HepG2 (cell line): ENCODE results near the gene TMEM256. TPM values are rescaled to one million over a fixed set of nuclear protein-coding genes. Genes with fewer than 3 reads are reported as not detected.

Experiments used
- MXI1 ChIP-seq: IDR thresholded peaks from 3 replicates; pipeline ENCODE4 v1.6.1; 2012; ENCODE audit warnings: low read depth, low read length, inconsistent platforms, borderline replicate concordance
- MZF1 ChIP-seq: sonication (generic); formaldehyde crosslinking; IDR thresholded peaks from 2 replicates; pipeline ENCODE4 v1.8.1; 2023; ENCODE audit warnings: mild to moderate bottlenecking, missing genetic modification reagents, borderline replicate concordance
- RFXANK ChIP-seq: IDR thresholded peaks from 2 replicates; pipeline ENCODE4 v1.6.1; 2016
- SP1 ChIP-seq, 2 experiments: fragments of 450-650 bp in 1 of 2; sonication (generic) in 1 of 2; formaldehyde crosslinking in 1 of 2; IDR thresholded peaks; 2 replicates each; pipeline versions ENCODE4 v1.4.0 to v1.6.1; 2016 to 2020; ENCODE audit warnings: missing genetic modification reagents in 1 of 2
- SPEN ChIP-seq: sonication (generic); formaldehyde crosslinking; IDR thresholded peaks from 2 replicates; pipeline ENCODE4 v1.5.1; 2020; ENCODE audit warnings: low read depth, mild to moderate bottlenecking, missing genetic modification reagents
- ZBED4 ChIP-seq: sonication (generic); formaldehyde crosslinking; IDR thresholded peaks from 2 replicates; pipeline ENCODE4 v1.4.0; 2020; ENCODE audit warnings: missing genetic modification reagents, borderline replicate concordance
- ZNF33B ChIP-seq: sonication (generic); formaldehyde crosslinking; IDR thresholded peaks from 2 replicates; pipeline ENCODE4 v1.5.1; 2020; ENCODE audit warnings: mild to moderate bottlenecking, missing genetic modification reagents
- ZNF614 ChIP-seq: IDR thresholded peaks from 2 replicates; pipeline ENCODE4 v1.6.1; 2018; ENCODE audit warnings: missing biosample characterization, missing genetic modification reagents, inconsistent platforms, borderline replicate concordance
- ZNF652 ChIP-seq: IDR thresholded peaks from 2 replicates; pipeline ENCODE4 v1.6.1; 2016; ENCODE audit warnings: low read depth, borderline replicate concordance
- polyA plus RNA-seq, 8 experiments: library from polyadenylated mRNA; depleted of rRNA in 3 of 8; stranded (reverse) in 7 of 8; unstranded in 1 of 8; fragments of >200 nt; fragmentation: Illumina TruSeq in 4 of 8; extraction: Trizol in 4 of 8; gene quantifications; 2 replicates each; pipeline versions ENCODE4 v1.2.1 to v1.2.3, GENCODE V29; 2011 to 2016; ENCODE audit warnings: low read depth in 4 of 8, missing spikeins in 1 of 8, mixed read lengths in 1 of 8; ENCODE audit not compliant: insufficient read depth in 1 of 8
- total RNA-seq, 5 experiments: library from RNA; depleted of rRNA; stranded (reverse); fragments of >200 nt; fragmentation: Illumina TruSeq; extraction: Trizol; gene quantifications; 2 replicates each; pipeline ENCODE4 v1.2.3, GENCODE V29; 2016; ENCODE audit warnings: low read depth in 1 of 5
- TF ChIP-seq, protein P1 (sequence below): sonication (generic); formaldehyde crosslinking; IDR thresholded peaks from 2 replicates; pipeline ENCODE4 v1.5.1; 2020; ENCODE audit warnings: missing genetic modification reagents, mild to moderate bottlenecking, borderline replicate concordance
- TF ChIP-seq, protein P2 (sequence below): sonication (generic); formaldehyde crosslinking; IDR thresholded peaks from 2 replicates; pipeline ENCODE4 v1.8.1; 2023; ENCODE audit warnings: mild to moderate bottlenecking, moderate library complexity, missing genetic modification reagents
- TF ChIP-seq, protein P3 (sequence below): IDR thresholded peaks from 2 replicates; pipeline ENCODE4 v1.6.1; 2016; ENCODE audit warnings: missing compliant biosample characterization, missing genetic modification reagents, borderline replicate concordance
- TF ChIP-seq, protein P4 (sequence below): sonication (generic); formaldehyde crosslinking; IDR thresholded peaks from 2 replicates; pipeline ENCODE4 v1.5.0; 2020; ENCODE audit warnings: mild to moderate bottlenecking, missing genetic modification reagents
- TF ChIP-seq, protein P5 (sequence below): sonication (generic); formaldehyde crosslinking; IDR thresholded peaks from 2 replicates; pipeline ENCODE4 v1.4.0; 2020; ENCODE audit warnings: missing genetic modification reagents

Gene TMEM256
- total and polyA plus RNA-seq, 2 of the 13 experiments (the other 11 are each of a cell fraction or from before 2014, with no cell fraction given) = 231 to 252 TPM

- TF ChIP-seq, protein P1, sequence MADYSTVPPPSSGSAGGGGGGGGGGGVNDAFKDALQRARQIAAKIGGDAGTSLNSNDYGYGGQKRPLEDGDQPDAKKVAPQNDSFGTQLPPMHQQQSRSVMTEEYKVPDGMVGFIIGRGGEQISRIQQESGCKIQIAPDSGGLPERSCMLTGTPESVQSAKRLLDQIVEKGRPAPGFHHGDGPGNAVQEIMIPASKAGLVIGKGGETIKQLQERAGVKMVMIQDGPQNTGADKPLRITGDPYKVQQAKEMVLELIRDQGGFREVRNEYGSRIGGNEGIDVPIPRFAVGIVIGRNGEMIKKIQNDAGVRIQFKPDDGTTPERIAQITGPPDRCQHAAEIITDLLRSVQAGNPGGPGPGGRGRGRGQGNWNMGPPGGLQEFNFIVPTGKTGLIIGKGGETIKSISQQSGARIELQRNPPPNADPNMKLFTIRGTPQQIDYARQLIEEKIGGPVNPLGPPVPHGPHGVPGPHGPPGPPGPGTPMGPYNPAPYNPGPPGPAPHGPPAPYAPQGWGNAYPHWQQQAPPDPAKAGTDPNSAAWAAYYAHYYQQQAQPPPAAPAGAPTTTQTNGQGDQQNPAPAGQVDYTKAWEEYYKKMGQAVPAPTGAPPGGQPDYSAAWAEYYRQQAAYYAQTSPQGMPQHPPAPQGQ = no peak
- TF ChIP-seq ZNF614 (CRISPR knock-in tag) (no peak), ZNF652 (CRISPR knock-in tag) (no peak), SPEN (CRISPR knock-in tag) (no peak), MZF1 (CRISPR knock-in tag) (no peak), SP1 (IDR thresholded peaks at IDR 0.05) (no peak), SP1 (CRISPR knock-in tag; IDR thresholded peaks at IDR 0.05) (no peak; the same call in 1 of the 2 replicates), MXI1 (no peak), ZBED4 (CRISPR knock-in tag) (no peak), RFXANK (CRISPR knock-in tag) (no peak), ZNF33B (no peak)
- TF ChIP-seq, protein P2, sequence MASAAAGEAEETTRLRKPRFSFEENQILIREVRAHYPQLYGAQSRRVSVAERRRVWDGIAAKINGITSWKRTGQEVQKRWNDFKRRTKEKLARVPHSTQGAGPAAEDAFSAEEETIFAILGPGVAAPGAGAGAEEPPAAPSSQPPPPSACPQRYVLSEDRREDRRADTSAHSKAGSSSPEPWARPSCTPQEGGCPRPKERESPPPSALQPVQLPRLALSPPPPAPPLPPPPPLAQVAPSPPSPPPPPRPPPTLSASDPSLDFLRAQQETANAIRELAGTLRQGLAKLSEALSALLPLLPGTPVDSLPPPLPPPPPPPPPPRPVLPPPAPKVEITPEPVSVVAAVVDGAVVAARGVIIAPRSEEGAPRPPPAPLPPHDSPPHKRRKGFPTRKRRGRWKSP (CRISPR knock-in tag) = peak; percentile 57; the same call in 1 of the 2 replicates
- TF ChIP-seq, protein P3, sequence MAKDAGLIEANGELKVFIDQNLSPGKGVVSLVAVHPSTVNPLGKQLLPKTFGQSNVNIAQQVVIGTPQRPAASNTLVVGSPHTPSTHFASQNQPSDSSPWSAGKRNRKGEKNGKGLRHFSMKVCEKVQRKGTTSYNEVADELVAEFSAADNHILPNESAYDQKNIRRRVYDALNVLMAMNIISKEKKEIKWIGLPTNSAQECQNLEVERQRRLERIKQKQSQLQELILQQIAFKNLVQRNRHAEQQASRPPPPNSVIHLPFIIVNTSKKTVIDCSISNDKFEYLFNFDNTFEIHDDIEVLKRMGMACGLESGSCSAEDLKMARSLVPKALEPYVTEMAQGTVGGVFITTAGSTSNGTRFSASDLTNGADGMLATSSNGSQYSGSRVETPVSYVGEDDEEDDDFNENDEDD = no peak
- TF ChIP-seq, protein P4, sequence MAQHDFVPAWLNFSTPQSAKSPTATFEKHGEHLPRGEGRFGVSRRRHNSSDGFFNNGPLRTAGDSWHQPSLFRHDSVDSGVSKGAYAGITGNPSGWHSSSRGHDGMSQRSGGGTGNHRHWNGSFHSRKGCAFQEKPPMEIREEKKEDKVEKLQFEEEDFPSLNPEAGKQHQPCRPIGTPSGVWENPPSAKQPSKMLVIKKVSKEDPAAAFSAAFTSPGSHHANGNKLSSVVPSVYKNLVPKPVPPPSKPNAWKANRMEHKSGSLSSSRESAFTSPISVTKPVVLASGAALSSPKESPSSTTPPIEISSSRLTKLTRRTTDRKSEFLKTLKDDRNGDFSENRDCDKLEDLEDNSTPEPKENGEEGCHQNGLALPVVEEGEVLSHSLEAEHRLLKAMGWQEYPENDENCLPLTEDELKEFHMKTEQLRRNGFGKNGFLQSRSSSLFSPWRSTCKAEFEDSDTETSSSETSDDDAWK (CRISPR knock-in tag) = no peak
- TF ChIP-seq, protein P5, sequence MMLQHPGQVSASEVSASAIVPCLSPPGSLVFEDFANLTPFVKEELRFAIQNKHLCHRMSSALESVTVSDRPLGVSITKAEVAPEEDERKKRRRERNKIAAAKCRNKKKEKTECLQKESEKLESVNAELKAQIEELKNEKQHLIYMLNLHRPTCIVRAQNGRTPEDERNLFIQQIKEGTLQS (CRISPR knock-in tag) = no peak
Measured at GRCh38 chr17:7380855-7381683, 22.8 kb downstream of the TMEM256 start, which contains the start of gene TNK1 (continued).
